ENCODE data around the gene UST.
"Not testable (repeated sequence)": the region's sequence is repeated elsewhere in the genome, so short reads cannot be mapped to it uniquely, and the experiment has no call there.

The UST gene

GRCh38 chr6:148836751-148837150 lies 89.9 kb downstream of the UST start:
- no peak for DNase-seq (ENCODE audit: low read depth, low spot score)

GRCh38 chr6:148837941-148838340 lies 91.1 kb downstream of the UST start:
- DNase-seq (ENCODE audit: low read depth, low spot score): no peak

DNA sequence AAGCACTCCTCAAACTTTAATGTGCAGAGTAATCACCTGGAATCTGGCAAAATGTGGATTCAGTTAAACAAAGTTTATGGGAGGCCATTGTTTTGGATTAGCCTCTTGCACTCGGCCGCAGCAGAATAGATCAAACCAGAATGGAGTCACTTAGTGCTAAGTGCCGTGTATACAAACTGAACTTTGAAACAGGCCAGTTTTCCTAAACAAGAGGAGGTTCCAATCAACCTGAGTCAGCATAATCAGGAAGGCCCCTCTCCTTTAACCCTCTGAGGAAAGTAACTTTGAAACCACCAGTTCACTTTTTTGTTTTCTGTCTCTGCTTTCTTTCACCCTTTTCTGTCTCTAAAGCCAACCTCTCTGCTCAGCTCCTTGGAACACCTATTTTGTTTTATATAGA lies 92.2 kb downstream of the UST start:
- no peak for DNase-seq (ENCODE audit: low read depth, low spot score)

GRCh38 chr6:148840256-148840655 lies 93.4 kb downstream of the UST start:
- DNase-seq (ENCODE audit: low read depth, low spot score): peak; percentile 57

GRCh38 chr6:148842296-148843019 lies 95.6 kb downstream of the UST start:
- no peak for DNase-seq (ENCODE audit: low read depth, low spot score)

GRCh38 chr6:148845464-148845863 lies 98.6 kb downstream of the UST start:
- no peak for DNase-seq (ENCODE audit: low read depth, low spot score)

DNA sequence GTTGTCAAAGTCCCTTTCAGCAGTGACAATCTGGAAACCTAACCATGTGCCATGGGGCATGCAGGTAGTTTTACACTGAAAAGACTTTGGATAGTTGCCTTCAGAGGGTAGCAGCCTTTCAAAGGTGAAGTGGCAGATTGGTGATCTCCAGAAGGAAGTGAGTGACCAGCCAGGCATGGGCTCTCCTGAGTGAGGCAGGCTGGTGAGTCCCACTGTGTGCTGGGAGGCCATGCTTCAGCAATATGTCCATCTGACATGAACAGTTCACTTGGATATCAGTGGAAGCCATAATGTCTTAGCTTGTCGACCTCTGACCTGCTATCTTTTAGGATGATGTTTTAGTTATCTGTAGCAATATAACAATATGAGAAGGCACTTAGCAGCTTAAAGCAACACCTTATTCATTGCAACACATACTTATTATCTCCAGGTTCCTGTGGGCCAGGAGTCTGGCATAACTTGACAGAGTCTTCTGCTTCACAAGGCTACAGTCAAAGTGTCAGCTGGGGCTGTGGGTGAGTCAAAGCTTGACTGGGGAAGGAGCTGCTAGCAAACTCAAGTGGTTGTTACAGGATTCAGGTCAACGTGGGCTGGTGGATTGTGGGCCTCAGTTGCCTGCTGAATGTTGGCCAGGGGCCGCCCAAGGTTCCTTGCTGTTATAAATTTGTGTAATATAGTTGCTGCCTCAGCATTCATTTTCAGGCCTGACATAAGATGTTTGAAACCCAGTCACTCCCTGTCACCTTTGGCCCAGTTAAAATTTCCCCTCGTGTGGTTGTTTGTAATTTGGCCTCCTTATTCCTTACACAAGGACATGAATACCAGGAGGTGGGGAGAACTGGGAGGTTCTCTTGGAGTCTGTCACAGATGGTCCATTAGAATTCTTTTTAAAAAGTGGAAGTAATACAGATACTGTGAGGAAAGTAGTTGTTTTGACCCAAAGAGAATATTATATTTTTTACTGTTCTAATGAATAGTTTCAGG lies 100.2 kb downstream of the UST start:
- no peak for DNase-seq (ENCODE audit: low read depth, low spot score)

DNA sequence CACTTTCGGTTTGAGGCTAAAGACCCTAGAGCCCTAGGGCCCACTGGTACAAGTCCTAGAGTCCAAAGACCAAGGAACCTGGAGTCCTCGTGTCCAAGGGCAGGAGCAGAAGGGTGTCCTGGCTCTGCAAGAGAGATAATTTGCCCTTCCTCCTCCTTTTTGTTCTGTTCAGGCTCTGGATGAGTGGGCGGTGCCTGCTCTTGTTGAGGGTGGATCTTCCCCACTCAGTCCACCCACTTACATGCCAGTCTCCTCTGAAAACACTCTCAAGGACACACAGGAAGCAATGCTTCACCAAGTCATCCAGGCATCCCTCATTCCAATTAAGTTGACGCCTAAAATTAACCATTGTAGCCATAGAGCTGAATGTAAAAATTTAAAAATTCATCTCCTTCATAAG lies 102.1 kb downstream of the UST start:
- no peak for DNase-seq (ENCODE audit: low read depth, low spot score)

- DNase-seq (ENCODE audit: low read depth, low spot score): not testable (repeated sequence)
Observed at GRCh38 chr6:148849449-148849848, 102.6 kb downstream of the UST start.

GRCh38 chr6:148850964-148851363 lies 104.1 kb downstream of the UST start:
- no peak for DNase-seq (ENCODE audit: low read depth, low spot score)

GRCh38 chr6:148851683-148852556 lies 105.1 kb downstream of the UST start:
- DNase-seq (ENCODE audit: low read depth, low spot score): peak; percentile 41

- DNase-seq (ENCODE audit: low read depth, low spot score): no peak
Observed at GRCh38 chr6:148852688-148853087, 105.9 kb downstream of the UST start.

DNA sequence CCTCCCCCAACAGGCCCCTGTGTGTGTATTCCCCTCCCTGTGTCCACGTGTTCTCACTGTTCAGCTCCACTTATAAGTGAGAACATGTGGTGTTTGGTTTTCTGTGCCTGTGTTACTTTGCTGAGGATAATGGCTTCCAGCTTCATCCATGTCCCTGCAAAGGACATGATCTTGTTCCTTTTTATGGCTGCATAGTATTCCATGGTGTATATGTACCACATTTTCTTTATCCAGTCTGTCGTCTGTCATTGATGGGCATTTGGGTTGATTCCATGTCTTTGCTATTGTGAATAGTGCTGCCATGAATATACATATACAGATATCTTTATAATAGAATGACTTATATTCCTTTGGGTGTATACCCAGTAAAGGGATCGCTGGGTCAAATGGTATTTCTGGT lies 106.3 kb downstream of the UST start:
- not testable (repeated sequence) for DNase-seq (ENCODE audit: low read depth, low spot score)

DNA sequence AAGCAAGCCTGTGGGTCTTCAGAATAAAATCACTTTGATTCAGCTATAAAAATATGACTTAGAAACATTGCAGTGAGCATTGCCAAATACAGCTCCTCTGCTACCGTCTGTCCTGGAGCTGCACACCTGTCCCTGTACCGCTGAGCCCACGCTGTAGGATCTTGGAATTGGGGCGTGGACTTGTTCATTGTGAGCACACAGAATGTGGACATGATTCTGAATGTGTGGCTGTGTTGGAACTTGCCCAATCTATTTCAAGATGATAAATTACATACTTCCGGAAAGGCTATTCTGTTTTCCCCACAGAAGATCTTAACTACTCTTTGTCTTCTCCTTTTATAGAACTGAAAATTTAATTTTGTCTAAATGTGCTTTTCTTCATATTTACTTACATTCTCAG lies 107.3 kb downstream of the UST start:
- DNase-seq (ENCODE audit: low read depth, low spot score): no peak

- no peak for DNase-seq (ENCODE audit: low read depth, low spot score)
Observed at GRCh38 chr6:148854992-148855391, 108.2 kb downstream of the UST start.

DNA sequence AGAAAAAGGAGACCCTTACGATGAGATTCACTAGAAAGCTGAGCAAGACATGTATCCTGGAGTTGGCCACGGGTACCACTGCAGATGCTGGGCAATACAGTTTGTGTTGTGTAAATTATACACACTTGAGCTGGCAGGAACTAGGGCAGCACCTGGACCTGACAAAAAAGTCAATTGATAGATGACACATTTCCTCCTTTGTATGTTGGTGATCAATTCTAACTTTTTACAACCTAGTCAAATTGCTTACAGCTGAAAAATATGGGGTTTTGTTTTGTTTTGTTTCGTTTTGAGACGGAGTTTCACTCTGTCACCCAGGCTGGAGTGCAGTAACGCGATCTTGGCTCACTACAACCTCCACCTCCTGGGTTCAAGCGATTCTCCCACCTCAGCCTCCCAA lies 108.9 kb downstream of the UST start:
- DNase-seq (ENCODE audit: low read depth, low spot score): no peak

DNA sequence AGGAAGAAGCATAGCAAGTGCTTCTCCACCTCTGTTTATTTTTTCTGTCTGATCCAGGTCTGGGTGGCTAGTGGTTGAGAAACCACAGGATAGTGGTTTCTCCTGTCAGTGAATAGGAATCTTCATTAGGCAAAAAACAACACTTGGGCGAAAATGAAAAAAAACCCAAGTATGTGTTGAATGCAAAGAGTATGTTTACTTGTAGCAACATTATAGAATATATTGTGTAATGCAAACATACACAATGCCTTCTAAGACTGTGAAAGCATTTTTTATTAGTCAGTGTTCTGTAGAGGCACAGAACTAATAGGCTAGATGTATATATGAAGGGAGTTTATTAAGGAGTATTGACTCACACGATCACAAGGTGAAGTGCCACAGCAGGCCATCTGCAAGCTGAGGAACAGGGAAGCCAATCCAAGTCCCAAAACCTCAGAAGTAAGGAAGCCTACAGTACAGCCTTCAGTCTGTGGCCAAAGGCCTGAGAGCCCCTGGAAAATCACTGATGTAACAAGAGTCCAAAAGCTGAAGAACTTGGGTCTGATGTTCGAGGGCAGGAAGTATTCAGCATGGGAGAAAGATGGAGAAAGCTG lies 111.1 kb downstream of the UST start:
- peak; percentile 69 for DNase-seq (ENCODE audit: low read depth, low spot score)

- not testable (repeated sequence) for DNase-seq (ENCODE audit: low read depth, low spot score)
Observed at GRCh38 chr6:148864132-148864531, 117.3 kb downstream of the UST start.

- DNase-seq (ENCODE audit: low read depth, low spot score): no peak
Observed at GRCh38 chr6:148864941-148865340, 118.1 kb downstream of the UST start.

DNA sequence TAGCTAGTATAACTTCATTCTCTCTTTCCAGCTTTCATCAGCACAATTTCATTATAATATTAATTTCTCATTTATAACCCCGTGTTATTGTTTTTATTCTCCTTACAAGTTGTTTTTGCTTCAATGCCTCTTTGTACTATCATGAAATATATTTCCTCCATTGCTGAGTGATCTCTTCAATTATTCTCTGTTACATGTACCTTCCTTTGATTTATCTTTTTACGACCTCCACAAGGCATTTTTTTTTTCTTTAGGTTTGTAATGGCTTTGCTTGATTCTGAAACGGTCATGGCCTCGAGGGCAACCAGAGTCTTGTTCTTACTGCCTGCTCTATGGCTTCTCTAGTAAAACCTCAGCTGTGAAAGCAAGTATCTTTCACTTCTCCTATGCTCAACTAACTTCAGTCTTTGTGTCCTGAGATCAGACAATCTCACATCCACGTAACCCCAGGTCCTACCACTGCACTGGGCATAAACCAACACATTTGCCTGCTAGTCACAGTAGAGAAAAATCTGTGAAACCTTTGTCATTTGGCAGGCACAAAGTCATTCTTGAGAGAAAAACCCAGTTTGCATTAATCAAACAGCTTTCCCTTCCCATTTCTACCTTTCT lies 119.9 kb downstream of the UST start:
- no peak for DNase-seq (ENCODE audit: low read depth, low spot score)

DNA sequence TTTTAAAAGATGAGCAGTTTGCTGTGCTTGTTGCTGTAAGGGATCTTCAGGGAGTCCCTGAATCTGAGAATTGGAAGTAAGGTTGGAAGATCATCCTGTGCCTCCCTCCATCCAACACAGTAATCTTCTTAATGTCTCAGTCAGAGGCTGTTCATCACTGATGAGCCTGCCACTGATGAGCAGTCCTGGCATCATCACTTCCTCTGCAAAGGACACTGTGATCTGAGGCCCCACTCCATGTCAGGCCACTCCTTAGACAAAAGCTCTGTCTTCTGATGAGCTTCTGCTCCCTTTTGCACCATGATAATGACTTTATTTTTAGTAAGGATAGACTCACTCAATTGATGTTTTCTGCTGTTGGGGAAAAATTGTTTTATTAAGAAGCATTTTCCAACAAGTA lies 121.0 kb downstream of the UST start:
- DNase-seq (ENCODE audit: low read depth, low spot score): no peak

Measured in astrocyte of the hippocampus (primary cell).